ENCODE data around the gene IL1B.

The IL1B gene

GRCh38 chr2:112800881-112801583 lies 35.5 kb downstream of the IL1B start:
- DNase-seq, result no peak

DNA sequence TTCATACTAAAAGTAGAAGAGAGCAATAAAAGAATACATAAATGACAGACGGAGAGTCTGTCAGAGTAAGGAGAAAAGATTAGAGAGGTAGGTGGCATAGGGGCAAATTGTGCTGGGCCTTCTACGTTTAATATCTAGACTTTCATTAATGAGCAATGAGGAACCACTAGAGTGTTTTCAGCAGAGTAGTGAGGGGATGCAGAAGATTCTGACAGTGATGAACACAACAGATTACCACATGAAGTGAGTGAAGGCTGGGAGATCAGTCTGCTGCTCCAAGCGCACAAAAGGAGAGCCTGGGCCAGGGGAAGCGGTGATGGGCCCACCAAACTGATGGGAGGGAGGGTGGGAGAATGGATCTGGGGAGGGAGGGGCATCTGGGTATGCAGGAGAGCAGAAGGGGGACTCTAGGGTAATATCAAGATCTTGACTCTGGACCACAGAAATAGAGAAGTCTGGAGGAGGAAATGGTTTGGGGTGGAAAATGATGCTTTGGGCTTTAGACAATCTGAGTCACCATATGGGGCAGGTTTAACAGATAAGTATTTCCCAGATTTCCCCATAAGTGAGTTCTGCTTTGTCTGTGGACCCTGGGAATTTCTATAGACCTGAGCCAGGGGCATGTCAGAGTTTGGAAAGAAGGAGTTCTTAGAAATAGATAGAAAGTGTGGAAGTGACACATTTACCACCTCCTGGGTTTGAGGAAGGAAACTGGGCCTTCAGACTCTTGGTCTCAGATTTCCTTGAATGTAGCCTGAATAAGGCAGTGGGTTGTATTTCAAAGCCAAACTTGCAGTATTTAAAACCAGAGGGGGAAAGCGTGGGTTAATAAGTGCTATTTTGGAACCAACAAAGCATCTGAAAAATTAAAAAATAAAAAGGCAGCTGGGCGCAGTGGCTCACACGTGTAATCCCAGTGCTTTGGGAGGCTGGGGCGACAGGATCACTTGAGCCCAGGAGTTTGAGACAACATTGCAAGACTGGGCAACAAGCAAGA lies 37.3 kb downstream of the IL1B start:
- DNase-seq, result no peak

DNA sequence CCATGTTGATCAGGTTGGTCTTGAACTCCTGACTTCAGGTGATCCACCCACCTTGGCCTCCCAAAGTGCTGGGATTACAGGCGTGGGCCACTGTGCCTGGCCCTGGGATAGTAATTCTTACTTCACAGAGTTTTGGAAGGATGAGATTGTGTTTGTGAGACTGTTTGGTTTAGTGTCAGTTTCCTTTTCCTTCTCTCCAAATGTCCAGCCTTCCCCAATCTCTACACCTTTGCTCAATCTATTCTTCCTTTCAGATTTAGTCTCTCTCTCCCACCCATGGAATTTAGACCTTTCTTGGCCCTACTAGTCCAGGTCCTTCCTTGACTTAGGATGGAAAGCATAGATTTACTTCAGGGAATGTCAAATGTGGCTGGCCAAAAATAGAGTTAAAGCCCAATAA lies 40.1 kb downstream of the IL1B start:
- DNase-seq, result no peak

DNA sequence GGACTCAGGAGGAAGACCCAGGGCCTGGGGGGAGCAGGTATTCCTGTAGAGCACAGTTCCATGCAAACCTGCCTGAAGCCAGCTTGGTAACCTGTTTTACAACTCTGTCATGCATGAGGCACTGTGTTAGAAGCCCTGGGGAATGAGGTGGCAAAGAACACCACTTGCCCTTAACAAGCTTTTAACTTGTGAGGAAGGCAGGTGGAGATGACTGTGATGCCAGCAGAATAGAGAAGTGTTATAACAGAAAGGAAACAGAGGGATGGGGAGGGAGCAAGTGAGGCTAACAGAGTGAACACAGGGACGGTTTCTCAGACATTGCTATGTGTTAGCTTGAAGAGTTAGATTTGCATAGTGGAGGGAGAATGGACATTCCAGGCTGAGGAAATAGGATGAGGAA lies 40.8 kb downstream of the IL1B start:
- DNase-seq, result no peak

DNA sequence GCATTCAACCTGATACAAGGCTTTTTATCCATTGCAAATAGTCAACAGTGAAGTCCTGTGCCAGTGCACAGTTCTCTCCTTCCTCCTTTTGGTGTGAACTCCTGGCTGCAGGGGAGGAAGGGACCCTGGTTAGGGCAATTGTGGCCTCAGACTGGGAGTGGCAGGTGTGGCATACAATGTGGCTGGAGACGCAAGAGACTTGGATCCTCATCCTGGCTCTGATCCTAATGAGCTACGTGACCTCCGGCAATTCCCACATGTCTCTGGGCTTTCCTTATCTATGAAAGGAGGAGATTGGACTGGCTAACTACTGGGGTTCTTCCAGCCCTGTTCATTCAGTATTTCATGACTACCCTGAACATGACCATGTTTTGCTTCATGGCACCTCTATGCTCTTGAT lies 41.7 kb downstream of the IL1B start:
- no peak for DNase-seq

DNA sequence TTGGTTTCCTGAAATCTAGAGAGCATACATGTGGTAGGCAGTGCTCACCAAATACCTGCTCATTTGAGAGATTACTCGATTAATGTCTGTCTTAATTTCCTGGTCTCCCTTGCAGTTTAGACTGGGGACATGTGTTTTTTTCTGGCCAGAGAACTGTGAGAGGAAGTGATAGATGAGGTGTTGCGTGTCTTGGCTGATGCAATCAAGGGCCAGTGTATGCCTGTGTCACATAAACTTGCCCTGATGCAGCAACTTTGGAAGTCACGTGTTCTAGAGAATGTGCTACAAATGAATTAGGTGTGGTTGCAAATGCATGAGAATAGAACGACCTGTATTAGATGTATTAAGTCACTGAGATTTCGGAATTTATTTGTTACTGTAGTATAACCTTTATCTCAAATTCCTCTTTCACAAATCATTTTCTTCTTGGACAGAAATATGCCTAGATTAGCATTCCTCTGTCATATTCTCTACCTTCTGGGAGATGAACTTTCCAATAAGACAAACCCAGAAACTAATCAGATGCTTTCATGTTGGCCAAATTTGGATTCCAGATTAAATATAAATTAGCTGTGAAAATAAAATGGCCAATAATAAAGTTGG lies 42.3 kb downstream of the IL1B start:
- DNase-seq, result peak; percentile 79

DNA sequence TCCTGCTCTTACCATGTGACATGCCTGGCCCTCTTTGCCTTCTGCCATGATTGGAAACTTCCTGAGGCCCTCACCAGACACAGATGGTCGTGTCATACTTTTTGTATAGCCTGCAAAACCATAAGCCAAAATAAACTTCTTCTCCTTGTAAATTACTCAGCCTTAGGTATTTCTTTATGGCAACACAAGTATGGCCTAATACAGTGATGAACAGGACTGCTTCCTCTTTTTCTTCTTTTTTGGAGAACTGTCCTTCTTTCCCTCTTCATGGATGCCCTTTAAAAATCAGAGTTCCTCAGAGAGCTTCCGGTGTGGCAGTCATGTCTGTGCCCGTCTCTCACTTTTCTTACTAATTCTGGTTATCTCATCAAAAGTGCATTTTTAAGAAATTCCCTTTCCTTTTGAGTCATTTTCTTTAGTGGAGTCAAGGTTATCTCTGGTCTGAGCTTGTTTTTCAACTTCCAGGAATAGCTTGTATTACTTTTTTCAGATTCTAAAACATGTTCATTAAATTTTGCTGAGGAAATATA lies 43.1 kb downstream of the IL1B start:
- no peak for DNase-seq

DNA sequence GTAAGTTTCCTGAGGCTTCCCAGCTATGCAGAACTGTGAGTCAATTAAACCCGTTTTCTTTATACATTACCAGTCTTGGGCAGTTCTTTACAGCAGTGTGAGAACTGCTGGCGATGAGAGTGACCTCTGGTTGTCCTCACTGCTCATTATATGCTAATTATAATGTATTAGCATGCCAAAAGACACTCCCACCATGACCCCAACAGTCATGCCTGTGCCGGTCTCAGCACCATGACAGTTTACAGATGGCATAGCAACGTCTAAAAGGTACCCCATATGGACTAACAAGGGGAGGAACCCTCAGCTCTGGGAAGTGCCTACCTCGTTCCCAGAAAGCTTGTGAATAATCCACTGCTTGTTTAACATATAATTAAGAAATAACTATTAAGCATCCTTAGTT lies 44.2 kb downstream of the IL1B start:
- no peak for DNase-seq

- no peak for DNase-seq
Measured at GRCh38 chr2:112791693-112792230, 44.8 kb downstream of the IL1B start.

DNA sequence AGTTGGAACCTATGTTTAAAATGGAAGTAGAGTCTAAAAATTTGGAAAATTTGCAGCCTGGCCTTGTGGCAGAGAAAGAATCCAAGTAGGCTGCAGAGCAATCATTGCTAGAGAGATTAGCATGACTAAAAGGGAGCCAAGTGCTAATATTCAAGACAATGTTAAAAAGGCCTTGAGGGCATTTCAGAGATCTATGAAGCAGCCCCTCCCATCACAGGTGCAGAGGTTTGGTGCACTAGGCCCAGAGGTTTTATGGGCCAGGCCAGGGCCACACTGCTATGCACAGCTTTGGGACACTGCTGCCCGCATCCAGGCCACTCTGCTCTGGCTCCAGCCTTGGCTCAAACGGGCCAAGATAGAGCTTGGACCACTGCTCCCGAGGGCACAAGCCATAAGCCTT lies 45.6 kb downstream of the IL1B start:
- no peak for DNase-seq

- no peak for DNase-seq
Measured at GRCh38 chr2:112790305-112790704, 46.3 kb downstream of the IL1B start.

DNA sequence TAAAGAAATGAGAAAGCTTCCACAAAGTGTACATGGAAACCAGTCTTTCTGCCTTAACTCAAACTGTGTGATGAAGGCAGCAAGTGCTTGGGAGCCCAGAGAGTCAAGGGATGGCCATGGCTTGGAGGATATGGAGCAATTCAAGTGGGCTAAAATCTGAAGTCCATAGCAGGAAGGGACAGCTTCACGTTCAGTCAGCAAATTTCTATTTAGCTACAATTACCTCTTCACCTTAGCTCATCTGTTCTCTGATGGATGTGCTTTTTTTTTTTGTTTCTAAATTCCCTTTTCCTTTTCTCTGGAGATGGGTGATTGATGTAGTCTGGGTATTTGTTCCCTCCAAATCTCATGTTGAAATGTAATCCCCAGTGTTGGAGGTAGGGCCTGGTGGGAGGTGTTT lies 47.4 kb downstream of the IL1B start:
- DNase-seq, result no peak

DNA sequence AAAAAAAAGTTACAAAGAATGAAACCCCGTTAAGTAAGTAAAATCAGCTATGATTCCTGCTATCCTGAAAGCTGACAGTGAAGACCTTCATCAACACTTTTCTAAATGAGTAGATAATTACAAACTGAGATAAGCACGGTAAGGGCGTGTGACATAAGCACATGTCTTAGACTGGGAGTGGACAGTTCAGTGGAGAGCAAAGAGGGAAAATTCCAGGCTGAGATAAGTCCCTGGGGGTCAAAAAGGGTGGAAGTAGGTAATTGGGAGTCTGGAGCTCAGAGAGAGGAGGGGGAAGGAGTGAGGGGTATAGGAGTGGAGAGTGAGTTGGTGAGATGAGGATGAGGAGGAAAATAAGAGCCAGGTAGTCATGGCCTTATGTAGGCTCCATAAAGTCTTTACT lies 47.9 kb downstream of the IL1B start:
- DNase-seq, result no peak

- DNase-seq, result no peak
Measured at GRCh38 chr2:112787729-112788393, 48.7 kb downstream of the IL1B start.

GRCh38 chr2:112787294-112787693 lies 49.3 kb downstream of the IL1B start:
- DNase-seq, result no peak

DNA sequence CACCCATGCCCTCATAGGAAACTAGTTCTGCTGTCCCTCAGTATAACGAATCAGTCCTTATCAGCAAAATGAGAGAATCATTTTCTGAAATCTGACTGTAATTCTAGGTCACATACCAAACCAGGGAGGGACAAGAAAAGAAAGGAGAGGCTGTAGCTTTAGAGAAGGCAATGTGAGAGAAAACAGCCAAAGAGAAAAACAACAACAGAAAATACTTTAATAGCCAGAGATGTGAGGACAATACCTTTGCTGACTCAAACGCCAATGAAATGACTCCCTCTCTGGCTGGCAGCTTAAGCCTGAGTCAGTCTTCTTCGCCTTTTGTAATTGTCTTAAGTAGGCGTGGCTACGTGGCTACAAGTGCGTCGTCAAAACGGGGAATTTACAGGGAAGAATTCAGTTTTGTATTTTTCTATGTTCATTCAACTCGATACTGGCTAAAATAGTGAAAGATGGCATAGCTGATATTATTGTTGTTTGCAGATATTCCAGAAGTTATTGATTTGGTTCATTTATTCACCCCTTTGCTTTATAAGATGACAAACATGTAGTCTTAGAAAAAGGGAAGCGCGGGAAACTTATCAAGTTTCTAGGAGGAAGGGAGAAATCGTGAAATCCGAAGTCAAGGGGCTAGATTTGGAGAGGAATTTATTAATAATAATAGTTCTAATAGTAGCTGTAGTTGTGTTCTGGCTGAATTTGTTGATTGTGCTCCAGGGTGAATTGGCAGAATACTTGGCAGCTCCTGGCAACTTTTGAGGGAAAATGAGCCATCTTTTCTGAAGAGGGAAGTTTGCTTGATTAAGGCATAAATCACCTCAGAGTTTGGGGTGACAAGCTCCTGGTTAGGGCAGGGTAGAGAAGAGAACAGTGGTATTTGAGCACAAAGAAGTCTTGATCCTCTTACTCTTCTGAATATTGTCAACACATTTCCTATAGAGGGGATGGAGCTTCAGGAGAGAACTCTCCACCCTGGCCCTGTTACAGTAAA lies 52.1 kb downstream of the IL1B start, which contains the start of gene IL1A:
TSS of gene IL1A (minus strand) at position 295 of the 991 bp plus-strand sequence. CDS start 723 bp downstream, outside the sequence.
- no peak for DNase-seq

GRCh38 chr2:112783187-112783714 lies 53.3 kb downstream of the IL1B start:
- no peak for DNase-seq

DNA sequence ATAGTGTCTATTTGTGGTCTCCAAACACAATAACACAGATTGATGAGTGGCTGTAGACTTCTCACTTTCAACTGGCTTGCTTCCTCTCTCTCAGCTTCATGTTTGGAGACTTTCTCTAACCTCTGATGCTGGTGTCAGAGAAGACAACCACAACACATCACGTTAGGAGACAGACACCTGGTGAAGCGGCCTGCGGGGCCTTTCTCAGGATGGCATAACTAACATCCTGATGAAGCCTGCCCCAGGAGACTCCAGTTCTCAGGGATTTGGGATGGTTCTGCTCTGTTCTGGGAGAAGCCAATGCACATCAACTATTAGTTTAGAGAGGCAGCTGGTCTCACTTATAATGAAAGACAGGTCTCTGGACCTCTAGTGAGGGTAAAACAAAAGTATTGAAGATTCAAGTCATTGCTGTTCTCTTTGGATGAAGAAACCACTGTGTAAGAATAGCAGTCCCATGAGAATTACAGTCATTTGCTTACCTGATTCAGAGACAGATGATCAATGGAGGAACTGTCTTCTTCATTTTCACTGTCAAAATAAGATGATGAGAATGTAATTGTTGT lies 54.3 kb downstream of the IL1B start:
- DNase-seq, result no peak
